ENCODE measurements around the gene MFN2. TPM values are rescaled to one million over a fixed set of nuclear protein-coding genes. Genes with fewer than 3 reads are reported as not detected.

MFN2 gene
- total RNA-seq, 3 donors from 2014 or later, result 103 to 131 (median 110) TPM

- TF ChIP-seq CTCF (IDR thresholded peaks at IDR 0.05), result no peak
- Histone ChIP-seq H3K36me3 (ENCODE audit: low read depth) (no peaks in the 10 kb centered on the region), H3K4me3 (no peak overlapping the region), H3K9me3 (no peaks in the 10 kb centered on the region), H3K4me1 (ENCODE audit: low read depth) (no peaks in the 10 kb centered on the region)
- no peak for ATAC-seq
- intact Hi-C loops (cut with DNase I, micrococcal nuclease), result no loop called here
- DNase-seq, result no peak
Measured at GRCh38 chr1:12057382-12057781, 77.1 kb downstream of the MFN2 start.

GRCh38 chr1:12057940-12058687 is 77.9 kb downstream of the MFN2 start:
- Histone ChIP-seq H3K4me1 (ENCODE audit: low read depth) (no peaks in the 10 kb centered on the region), H3K36me3 (ENCODE audit: low read depth) (no peaks in the 10 kb centered on the region), H3K4me3 (no peak overlapping the region), H3K9me3 (no peaks in the 10 kb centered on the region)
- TF ChIP-seq CTCF (IDR thresholded peaks at IDR 0.05), result no peak
- ATAC-seq, result no peak
- DNase-seq, result no peak
- intact Hi-C loops (cut with DNase I, micrococcal nuclease), result no loop called here

GRCh38 chr1:12059226-12059625 is 79.0 kb downstream of the MFN2 start:
- TF ChIP-seq CTCF (IDR thresholded peaks at IDR 0.05), result no peak
- Histone ChIP-seq H3K4me3 (no peak overlapping the region), H3K9me3 (no peaks in the 10 kb centered on the region), H3K4me1 (ENCODE audit: low read depth) (peaks cover 2% of the 10 kb centered on the region), H3K36me3 (ENCODE audit: low read depth) (no peaks in the 10 kb centered on the region)
- no peak for DNase-seq
- intact Hi-C loops (cut with DNase I, micrococcal nuclease), result no loop called here
- no peak for ATAC-seq

- intact Hi-C loops (cut with DNase I, micrococcal nuclease), result no loop called here
- Histone ChIP-seq H3K4me3 (no peak overlapping the region), H3K4me1 (ENCODE audit: low read depth) (peaks cover 2% of the 10 kb centered on the region), H3K36me3 (ENCODE audit: low read depth) (no peaks in the 10 kb centered on the region), H3K9me3 (no peaks in the 10 kb centered on the region)
- no peak for TF ChIP-seq CTCF (IDR thresholded peaks at IDR 0.05)
- ATAC-seq (no peak), DNase-seq (peak in 1 of 3 donors; percentile 10)
Measured at GRCh38 chr1:12059722-12060464, 79.6 kb downstream of the MFN2 start.

GRCh38 chr1:12060500-12060899 is 80.3 kb downstream of the MFN2 start:
- Histone ChIP-seq H3K4me1 (ENCODE audit: low read depth) (peaks cover 2% of the 10 kb centered on the region), H3K4me3 (no peak overlapping the region), H3K9me3 (no peaks in the 10 kb centered on the region), H3K36me3 (ENCODE audit: low read depth) (no peaks in the 10 kb centered on the region)
- intact Hi-C loops (cut with DNase I, micrococcal nuclease), result no loop called here
- ATAC-seq (no peak), DNase-seq (no peak)
- TF ChIP-seq CTCF (IDR thresholded peaks at IDR 0.05), result no peak

Small RNA genes within 50 kb of the gene (microRNA-seq; reads per million reads assigned to microRNA genes)
- gene MIR6729, result not detected

Other genes starting within 250 kb of the MFN2 start
- gene AGTRAP, start 244.3 kb upstream of the MFN2 start, total RNA-seq, result 10 to 100 TPM; 11.8 to 23.4 (median 22.6) TPM
- gene C1orf167, start 218.3 kb upstream of the MFN2 start, total RNA-seq, result under 1 TPM in 1 of 3 donors, not detected in 2; 0.60 TPM
- 10 to 100 TPM; 36.6 to 43.2 (median 42.5) TPM for gene MTHFR, start 174.5 kb upstream of the MFN2 start, total RNA-seq
- 10 to 100 TPM; 20.8 to 29.7 (median 24.3) TPM for gene CLCN6, start 174.3 kb upstream of the MFN2 start, total RNA-seq
- 1 to 10 TPM in 1 of 3 donors, under 1 TPM in 1, not detected in 1; 0.35 to 2.0 TPM for gene NPPA, start 132.7 kb upstream of the MFN2 start, total RNA-seq
- not detected for gene NPPB, start 121.5 kb upstream of the MFN2 start, total RNA-seq
- gene KIAA2013, start 54.0 kb upstream of the MFN2 start, total RNA-seq, result 100 to 1,000 TPM in 1 of 3 donors, 10 to 100 TPM in 2; 69.6 to 102 (median 88.6) TPM
- 10 to 100 TPM; 33.7 to 68.6 (median 35.4) TPM for gene PLOD1, start 45.7 kb upstream of the MFN2 start, total RNA-seq
- 10 to 100 TPM; 17.6 to 23.9 (median 22.0) TPM for gene MIIP, start 39.1 kb downstream of the MFN2 start, total RNA-seq
- under 1 TPM in 2 of 3 donors, not detected in 1; 0.31 to 0.51 TPM for gene TNFRSF8, start 82.9 kb downstream of the MFN2 start, total RNA-seq
- gene TNFRSF1B, start 186.5 kb downstream of the MFN2 start, total RNA-seq, result 10 to 100 TPM; 20.3 to 39.3 (median 31.6) TPM
- gene VPS13D, start 249.6 kb downstream of the MFN2 start, total RNA-seq, result 10 to 100 TPM; 70.1 to 96.6 (median 96.6) TPM